ENCODE data around the gene FTSJ1. TPM values are rescaled to one million over a fixed set of nuclear protein-coding genes. Genes with fewer than 3 reads are reported as not detected.

Gene FTSJ1
- total and polyA plus RNA-seq, 7 donors, result 15.6 to 39.9 (median 26.9) TPM

DNA sequence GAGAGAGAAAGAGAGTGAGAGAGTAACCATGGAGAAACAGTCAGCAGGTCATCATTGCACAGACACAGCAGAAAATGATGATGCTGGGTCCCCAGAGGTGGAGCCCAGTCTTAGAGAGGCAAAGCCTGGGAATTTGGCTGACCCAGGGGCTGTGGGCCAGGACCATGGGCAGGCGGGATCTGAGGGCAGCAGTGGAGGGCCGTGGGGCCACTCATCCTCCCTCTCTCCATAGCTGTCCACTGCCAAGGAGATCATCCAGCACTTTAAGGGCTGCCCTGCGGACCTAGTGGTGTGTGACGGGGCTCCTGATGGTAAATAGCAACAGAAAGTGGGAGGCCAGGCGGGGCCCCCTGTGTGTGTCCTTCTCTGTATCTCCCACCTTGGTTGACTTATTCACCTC lies 2.8 kb downstream of the FTSJ1 start:
- Histone ChIP-seq H3K4me1 (peaks cover 0 to 11% (median 4%) of the 10 kb centered on the region in 4 donors), H3K27ac (no peak overlapping the region), H3K27me3 (no peaks in the 10 kb centered on the region), H3K9me3 (no peaks in the 10 kb centered on the region), H3K4me3 (no peak overlapping the region), H3K36me3 (peaks cover 0 to 22% (median 1%) of the 10 kb centered on the region in 4 donors)
- WGBS, 2 donors, result 93 to 99% methylated on average over 5 of the region's 5 CpGs
- intact Hi-C loops (cut with DNase I), result loop anchor here (10.0 kb wide), 1 partner anchor 404 kb away; the partner anchor contains the start of gene ZNF630
- DNase-seq, result no peak
- TF ChIP-seq POLR2A (IDR thresholded peaks at IDR 0.05) (no peak), EP300 (IDR thresholded peaks at IDR 0.05) (no peak), POLR2AphosphoS5 (IDR thresholded peaks at IDR 0.05) (no peak)
- TF ChIP-seq, protein P1, sequence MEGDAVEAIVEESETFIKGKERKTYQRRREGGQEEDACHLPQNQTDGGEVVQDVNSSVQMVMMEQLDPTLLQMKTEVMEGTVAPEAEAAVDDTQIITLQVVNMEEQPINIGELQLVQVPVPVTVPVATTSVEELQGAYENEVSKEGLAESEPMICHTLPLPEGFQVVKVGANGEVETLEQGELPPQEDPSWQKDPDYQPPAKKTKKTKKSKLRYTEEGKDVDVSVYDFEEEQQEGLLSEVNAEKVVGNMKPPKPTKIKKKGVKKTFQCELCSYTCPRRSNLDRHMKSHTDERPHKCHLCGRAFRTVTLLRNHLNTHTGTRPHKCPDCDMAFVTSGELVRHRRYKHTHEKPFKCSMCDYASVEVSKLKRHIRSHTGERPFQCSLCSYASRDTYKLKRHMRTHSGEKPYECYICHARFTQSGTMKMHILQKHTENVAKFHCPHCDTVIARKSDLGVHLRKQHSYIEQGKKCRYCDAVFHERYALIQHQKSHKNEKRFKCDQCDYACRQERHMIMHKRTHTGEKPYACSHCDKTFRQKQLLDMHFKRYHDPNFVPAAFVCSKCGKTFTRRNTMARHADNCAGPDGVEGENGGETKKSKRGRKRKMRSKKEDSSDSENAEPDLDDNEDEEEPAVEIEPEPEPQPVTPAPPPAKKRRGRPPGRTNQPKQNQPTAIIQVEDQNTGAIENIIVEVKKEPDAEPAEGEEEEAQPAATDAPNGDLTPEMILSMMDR (IDR thresholded peaks at IDR 0.05), result no peak

DNA sequence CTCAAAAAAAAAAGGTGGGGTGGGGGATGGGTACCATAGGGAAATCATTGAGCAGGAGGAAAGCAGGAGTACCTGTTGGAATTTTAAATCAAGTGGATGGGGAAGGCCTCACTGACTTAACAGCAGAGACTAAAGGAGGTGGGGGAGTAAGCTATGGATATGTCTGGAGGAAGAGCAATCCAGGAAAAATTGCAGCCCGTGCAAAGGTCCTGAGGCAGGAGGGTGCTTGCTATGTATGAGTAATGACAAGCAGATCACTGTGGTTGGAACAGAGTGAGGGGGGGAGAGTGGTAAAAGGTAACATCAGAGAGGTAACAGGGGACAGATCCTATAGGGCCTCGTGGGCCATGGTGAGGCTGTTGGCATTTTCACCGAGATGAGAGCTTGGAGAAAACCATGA lies 4.1 kb downstream of the FTSJ1 start:
- Histone ChIP-seq H3K27ac (no peak overlapping the region), H3K4me3 (no peak overlapping the region), H3K27me3 (no peaks in the 10 kb centered on the region), H3K4me1 (peaks cover 0 to 10% (median 2%) of the 10 kb centered on the region in 4 donors), H3K9me3 (no peaks in the 10 kb centered on the region), H3K36me3 (peaks cover 0 to 22% (median 1%) of the 10 kb centered on the region in 4 donors)
- intact Hi-C loops (cut with DNase I), result no loop called here
- TF ChIP-seq, protein P1 (IDR thresholded peaks at IDR 0.05), result no peak
- TF ChIP-seq EP300 (IDR thresholded peaks at IDR 0.05), result no peak
- TF ChIP-seq POLR2A (IDR thresholded peaks at IDR 0.05), result no peak
- no peak for TF ChIP-seq POLR2AphosphoS5 (IDR thresholded peaks at IDR 0.05)
- no peak for DNase-seq
- 88 to 94% methylated on average over 3 of the region's 3 CpGs for WGBS, 2 donors

DNA sequence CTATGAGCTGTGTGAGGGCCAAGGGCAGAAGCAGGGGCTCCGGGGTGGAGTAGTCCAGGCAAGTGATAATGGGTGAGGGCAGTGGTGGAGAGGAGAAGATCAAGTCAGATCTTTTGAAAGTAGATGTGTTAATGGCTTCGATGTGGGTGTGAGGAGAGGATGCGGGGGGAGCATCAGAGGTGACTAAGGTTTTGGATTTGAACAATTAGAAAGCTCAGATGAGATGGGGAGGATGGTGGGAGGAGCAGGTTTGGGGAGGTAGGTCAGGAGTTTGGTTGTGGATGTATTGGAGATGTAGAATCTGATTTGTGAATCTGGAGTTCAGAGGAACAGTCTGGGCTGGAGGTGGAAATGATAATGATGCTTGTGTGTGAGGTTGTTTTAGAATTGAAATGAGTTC lies 4.6 kb downstream of the FTSJ1 start:
- Histone ChIP-seq H3K27ac (no peak overlapping the region), H3K36me3 (peaks cover 0 to 22% (median 1%) of the 10 kb centered on the region in 4 donors), H3K4me1 (peaks cover 0 to 6% (median 0%) of the 10 kb centered on the region in 4 donors), H3K27me3 (no peaks in the 10 kb centered on the region), H3K9me3 (no peaks in the 10 kb centered on the region), H3K4me3 (no peak overlapping the region)
- 90 to 96% methylated on average over 3 of the region's 3 CpGs for WGBS, 2 donors
- TF ChIP-seq POLR2A (IDR thresholded peaks at IDR 0.05) (no peak), EP300 (IDR thresholded peaks at IDR 0.05) (no peak), POLR2AphosphoS5 (IDR thresholded peaks at IDR 0.05) (no peak)
- TF ChIP-seq, protein P1 (IDR thresholded peaks at IDR 0.05), result no peak
- no peak for DNase-seq
- intact Hi-C loops (cut with DNase I), result no loop called here

DNA sequence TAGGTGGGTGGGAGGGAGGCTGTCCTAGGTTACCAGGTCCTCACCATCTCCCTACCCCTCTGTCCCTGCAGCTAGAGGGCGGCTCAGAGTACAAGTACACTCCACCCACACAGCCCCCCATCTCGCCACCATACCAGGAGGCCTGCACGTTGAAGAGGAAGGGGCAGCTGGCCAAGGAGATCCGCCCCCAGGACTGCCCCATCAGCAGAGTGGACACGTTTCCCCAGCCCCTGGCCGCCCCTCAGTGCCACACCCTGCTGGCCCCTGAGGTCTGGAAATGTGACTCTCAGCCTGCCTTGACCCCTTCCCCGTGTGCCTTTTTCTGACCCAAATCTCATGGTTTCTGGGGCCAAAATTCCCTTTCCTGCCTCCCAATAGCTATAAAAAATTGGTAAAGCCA lies 6.5 kb downstream of the FTSJ1 start:
- peaks cover 0 to 22% (median 1%) of the 10 kb centered on the region in 4 donors for H3K36me3 ChIP-seq
- 87 to 89% methylated on average over 7 of the region's 7 CpGs for whole genome bisulfite sequencing, 2 donors
- intact Hi-C loops (cut with DNase I), result no loop called here

More for the DNA sequence above, 6.5 kb downstream of the FTSJ1 start:
- Histone ChIP-seq H3K27me3 (no peaks in the 10 kb centered on the region), H3K4me3 (no peak overlapping the region), H3K9me3 (no peaks in the 10 kb centered on the region), H3K27ac (no peak overlapping the region), H3K4me1 (no peaks in the 10 kb centered on the region)
- DNase-seq, result no peak
- TF ChIP-seq EP300 (IDR thresholded peaks at IDR 0.05) (no peak), POLR2A (IDR thresholded peaks at IDR 0.05) (no peak), POLR2AphosphoS5 (IDR thresholded peaks at IDR 0.05) (no peak)
- TF ChIP-seq, protein P1 (IDR thresholded peaks at IDR 0.05), result no peak

Measured in sigmoid colon (tissue), 7 donors.